PC-3 (cell line): ENCODE measurements around the gene C3orf70. TPM values are rescaled to one million over a fixed set of nuclear protein-coding genes. Genes with fewer than 3 reads are reported as not detected.

Source experiments
- ATAC-seq: fragments of 200-7000 bp; cut with Tn5 transposase; 2 replicates; pipeline ENCODE4 v1.9.1; 2020; ENCODE audit warnings: mild to moderate bottlenecking, moderate library complexity
- BruUV-seq: library from RNA; stranded (reverse); fragments of 400-500 nt; replicated peaks from 2 replicates; lab custom pipeline; 2021; lab: Mats Ljungman, UMichigan
- CTCF ChIA-PET: fragments of 300-600 bp; sonication (Branson Sonifier 250); formaldehyde crosslinking; loops from one replicate; lab custom pipeline; 2022; ENCODE audit warnings: antibody characterized with exemption; lab: Charles Lee
- POLR2A ChIA-PET: fragments of 300-600 bp; sonication (Branson Sonifier 250); formaldehyde crosslinking; loops from one replicate; lab custom pipeline; 2022; ENCODE audit warnings: antibody characterized with exemption; ENCODE audit not compliant: unreplicated experiment; lab: Charles Lee
- DNase-seq: peaks from one replicate; pipeline ENCODE4 v3.0.0-alpha.2; 2015
- H2AFZ ChIP-seq: fragments of 300-600 bp; sonication (generic); 2 replicates; pipeline ENCODE4 v1.6.0; 2016; ENCODE audit warnings: antibody characterized with exemption, low read length
- H3F3A ChIP-seq: fragments of 300-600 bp; sonication (generic); one replicate; pipeline ENCODE4 v1.6.0; 2017; ENCODE audit warnings: antibody characterized with exemption, low read length, control low read depth, mild to moderate bottlenecking; ENCODE audit not compliant: unreplicated experiment
- H3K27ac ChIP-seq: fragments of 300-600 bp; sonication (generic); 2 replicates; pipeline ENCODE4 v1.5.1; 2016; ENCODE audit warnings: mild to moderate bottlenecking, low read length
- H3K27me3 ChIP-seq: fragments of 300-600 bp; sonication (generic); 2 replicates; pipeline ENCODE4 v1.6.1; 2016; ENCODE audit warnings: low read length, mixed read lengths
- H3K36me3 ChIP-seq: fragments of 300-600 bp; sonication (generic); 2 replicates; pipeline ENCODE4 v1.6.1; 2016; ENCODE audit warnings: low read depth, mixed run types, low read length, mixed read lengths
- H3K4me1 ChIP-seq: fragments of 300-600 bp; sonication (generic); 2 replicates; pipeline ENCODE4 v1.5.1; 2016; ENCODE audit warnings: low read length; ENCODE audit not compliant: insufficient read depth
- H3K4me2 ChIP-seq: fragments of 300-600 bp; sonication (generic); 2 replicates; pipeline ENCODE4 v1.6.0; 2016; ENCODE audit warnings: low read length
- H3K4me3 ChIP-seq: fragments of 300-600 bp; sonication (generic); 2 replicates; pipeline ENCODE4 v1.5.1; 2016; ENCODE audit warnings: mild to moderate bottlenecking, low read length, mixed read lengths
- H3K79me2 ChIP-seq: fragments of 300-600 bp; sonication (generic); 2 replicates; pipeline ENCODE4 v1.6.1; 2017; ENCODE audit warnings: low read length, mixed read lengths
- H3K9ac ChIP-seq: fragments of 300-600 bp; sonication (generic); 2 replicates; pipeline ENCODE4 v1.6.0; 2016; ENCODE audit warnings: mild to moderate bottlenecking, low read length
- H3K9me2 ChIP-seq: fragments of 300-600 bp; sonication (generic); replicated peaks from 2 replicates; pipeline ENCODE4 v1.6.1; 2016; ENCODE audit warnings: mixed run types, low read length, mixed read lengths
- H3K9me3 ChIP-seq: fragments of 300-600 bp; sonication (generic); 2 replicates; pipeline ENCODE4 v1.6.1; 2016; ENCODE audit warnings: low read length, mixed read lengths
- H4K20me1 ChIP-seq: fragments of 300-600 bp; sonication (generic); 2 replicates; pipeline ENCODE4 v1.6.1; 2016; ENCODE audit warnings: low read length, mixed read lengths
- CTCF ChIP-seq: fragments of 300-600 bp; sonication (generic); conservative IDR thresholded peaks from 2 replicates; pipeline ENCODE4 v1.5.1; 2017; ENCODE audit warnings: antibody characterized with exemption, low read depth, mild to moderate bottlenecking, low read length
- EZH2 ChIP-seq: fragments of 300-600 bp; sonication (generic); IDR thresholded peaks from one replicate; pipeline ENCODE4 v1.6.1; 2017; ENCODE audit warnings: antibody characterized with exemption, mild to moderate bottlenecking, low read length; ENCODE audit not compliant: unreplicated experiment
- EZH2phosphoT487 ChIP-seq: fragments of 300-600 bp; sonication (generic); IDR thresholded peaks from 2 replicates; pipeline ENCODE4 v1.6.1; 2018; ENCODE audit warnings: mild to moderate bottlenecking, antibody characterized with exemption, low read length, borderline replicate concordance
- intact Hi-C: fragments of 100-400 bp; cut with micrococcal nuclease; formaldehyde crosslinking; loops from 2 replicates; pipeline ENCODE4 v1.9.0; 2023
- total RNA-seq: library from RNA; depleted of rRNA; stranded (reverse); fragments of >200 nt; gene quantifications from 2 replicates; pipeline ENCODE4 v1.2.3, GENCODE V29; 2014

Gene C3orf70
- total RNA-seq, 1 experiment from 2014 or later, result not detected

- no peak overlapping the region for H2AFZ ChIP-seq
- no peak for TF ChIP-seq CTCF
- no peak for TF ChIP-seq EZH2phosphoT487
- TF ChIP-seq EZH2, result no peak
- H4K20me1 ChIP-seq, result no peaks in the 10 kb centered on the region
- ChIA-PET POLR2A (no interaction called here), CTCF (no interaction called here)
- H3K4me3 ChIP-seq, result no peak overlapping the region
- no peak overlapping the region for H3K27ac ChIP-seq
- H3K36me3 ChIP-seq, result no peaks in the 10 kb centered on the region
- intact Hi-C loops, result no loop called here
- no peaks in the 10 kb centered on the region for H3K27me3 ChIP-seq
- DNase-seq, result no peak
- H3K4me1 ChIP-seq, result no peaks in the 10 kb centered on the region
- H3K9me3 ChIP-seq, result no peaks in the 10 kb centered on the region
- no peaks in the 10 kb centered on the region for H3K79me2 ChIP-seq
- no peaks in the 10 kb centered on the region for H3F3A ChIP-seq
- H3K9me2 ChIP-seq, result no peaks in the 10 kb centered on the region
- ATAC-seq, result no peak
- H3K4me2 ChIP-seq, result no peak overlapping the region
- no peak overlapping the region for H3K9ac ChIP-seq
- no TSS peak for BruUV-seq
Measured at GRCh38 chr3:185062191-185062590, 90.7 kb downstream of the C3orf70 start.

DNA sequence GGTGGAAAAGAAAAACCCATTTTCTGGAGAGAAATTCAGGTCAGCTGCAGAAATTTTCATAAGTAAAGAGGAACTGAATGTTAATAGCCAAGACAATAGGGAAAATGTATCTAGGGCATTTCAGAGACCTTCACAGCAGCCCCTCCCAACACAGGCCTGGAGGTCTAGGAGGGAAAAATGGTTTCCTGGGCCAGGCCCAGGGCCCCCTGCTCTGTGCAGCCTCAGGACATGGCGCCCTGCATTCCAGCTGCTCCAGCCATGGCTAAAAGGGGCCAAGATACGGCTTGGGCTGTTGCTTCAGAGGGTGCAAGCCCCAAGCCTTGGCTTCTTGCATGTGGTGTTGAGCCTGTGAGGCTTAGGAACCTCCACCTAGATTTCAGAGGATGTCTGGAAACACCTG is 92.2 kb downstream of the C3orf70 start:
- Histone ChIP-seq H3K27me3 (no peaks in the 10 kb centered on the region), H3K9me2 (no peaks in the 10 kb centered on the region), H3K9ac (no peak overlapping the region), H3K9me3 (no peaks in the 10 kb centered on the region), H3K4me2 (no peak overlapping the region), H2AFZ (no peak overlapping the region), H3K79me2 (no peaks in the 10 kb centered on the region), H3K4me1 (no peaks in the 10 kb centered on the region), H3F3A (no peaks in the 10 kb centered on the region), H4K20me1 (no peaks in the 10 kb centered on the region), H3K36me3 (peaks cover 4% of the 10 kb centered on the region; the same call in 1 of the 2 replicates), H3K4me3 (no peak overlapping the region), H3K27ac (no peak overlapping the region)
- DNase-seq, result no peak
- POLR2A ChIA-PET, result no interaction called here
- TF ChIP-seq EZH2, result no peak
- TF ChIP-seq EZH2phosphoT487, result no peak
- TF ChIP-seq CTCF, result no peak
- intact Hi-C loops, result no loop called here
- BruUV-seq, result no TSS peak
- ATAC-seq, result no peak
- CTCF ChIA-PET, result no interaction called here

- H3K27me3 ChIP-seq, result no peaks in the 10 kb centered on the region
- H3K9me3 ChIP-seq, result no peaks in the 10 kb centered on the region
- H3K9me2 ChIP-seq, result no peaks in the 10 kb centered on the region
- intact Hi-C loops, result no loop called here
- BruUV-seq, result no TSS peak
- DNase-seq, result no peak
- H2AFZ ChIP-seq, result no peak overlapping the region
- H3K9ac ChIP-seq, result no peak overlapping the region
- H4K20me1 ChIP-seq, result no peaks in the 10 kb centered on the region
- H3K4me2 ChIP-seq, result no peak overlapping the region
- POLR2A ChIA-PET, result no interaction called here
- no peak overlapping the region for H3K27ac ChIP-seq
- no peak overlapping the region for H3K4me3 ChIP-seq
- TF ChIP-seq EZH2phosphoT487 (no peak), EZH2 (no peak), CTCF (no peak)
- H3F3A ChIP-seq, result no peaks in the 10 kb centered on the region
- peaks cover 5% of the 10 kb centered on the region; the same call in 1 of the 2 replicates for H3K36me3 ChIP-seq
- no peaks in the 10 kb centered on the region for H3K4me1 ChIP-seq
- CTCF ChIA-PET, result no interaction called here
- H3K79me2 ChIP-seq, result no peaks in the 10 kb centered on the region
- ATAC-seq, result no peak
Measured at GRCh38 chr3:185059766-185060165, 93.1 kb downstream of the C3orf70 start.
